ENCODE data around the gene ANKRD45.
"Not testable (repeated sequence)": the region's sequence is repeated elsewhere in the genome, so short reads cannot be mapped to it uniquely, and the experiment has no call there.

Gene ANKRD45

DNA sequence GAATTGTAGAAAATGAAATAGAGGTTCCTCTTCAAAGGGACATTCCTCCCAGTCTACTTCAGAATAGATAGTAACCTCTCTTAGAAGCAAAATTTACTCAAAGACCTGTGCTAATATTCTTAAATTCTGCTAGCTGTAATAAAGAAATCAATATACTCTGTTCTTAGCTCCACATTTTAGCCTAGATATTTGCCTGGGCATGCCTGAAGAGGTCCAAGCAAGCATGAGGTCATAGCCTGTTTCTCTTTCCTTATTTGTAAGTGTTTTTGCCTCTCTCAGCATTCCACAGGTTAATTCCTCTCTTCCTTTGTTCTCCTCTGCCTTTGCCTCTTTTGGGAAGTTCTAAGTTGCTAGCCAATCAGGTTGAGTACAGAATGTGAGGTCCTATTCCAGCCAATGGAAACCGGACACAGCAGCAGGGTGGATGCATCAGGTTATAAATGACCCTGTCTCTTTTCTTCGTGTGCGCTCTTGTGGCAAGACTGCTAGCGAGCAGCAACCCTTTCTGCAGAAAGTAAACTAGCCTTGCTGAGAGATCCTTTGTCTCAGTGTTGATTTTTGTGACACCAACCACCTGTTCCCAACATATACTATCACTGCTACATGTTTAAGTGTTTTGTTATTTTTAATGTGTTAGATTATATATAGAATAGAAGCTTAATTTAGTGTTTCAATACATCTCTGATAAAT is 27.1 kb downstream of the ANKRD45 start:
- not testable (repeated sequence) for DNase-seq (ENCODE audit: low spot score)

DNA sequence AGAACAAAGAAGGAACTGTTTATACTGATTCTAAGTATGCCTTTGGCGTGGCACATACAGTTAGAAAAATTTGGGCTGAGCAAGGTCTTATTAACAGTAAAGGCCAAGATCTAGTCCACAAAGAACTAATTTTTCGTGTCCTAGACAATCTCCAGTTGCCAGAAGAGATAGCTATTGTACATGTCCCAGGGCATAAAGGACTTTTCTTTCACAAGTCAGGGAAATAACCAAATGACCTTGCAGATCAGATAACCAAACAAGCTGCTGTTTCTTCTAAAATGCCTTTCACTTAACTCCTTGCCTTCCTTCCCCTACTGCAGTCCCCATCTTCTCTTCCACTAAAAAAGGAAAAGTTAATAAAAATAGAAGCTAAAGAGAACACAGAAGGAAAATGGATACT is 30.5 kb downstream of the ANKRD45 start:
- no peak for DNase-seq (ENCODE audit: low spot score)

DNA sequence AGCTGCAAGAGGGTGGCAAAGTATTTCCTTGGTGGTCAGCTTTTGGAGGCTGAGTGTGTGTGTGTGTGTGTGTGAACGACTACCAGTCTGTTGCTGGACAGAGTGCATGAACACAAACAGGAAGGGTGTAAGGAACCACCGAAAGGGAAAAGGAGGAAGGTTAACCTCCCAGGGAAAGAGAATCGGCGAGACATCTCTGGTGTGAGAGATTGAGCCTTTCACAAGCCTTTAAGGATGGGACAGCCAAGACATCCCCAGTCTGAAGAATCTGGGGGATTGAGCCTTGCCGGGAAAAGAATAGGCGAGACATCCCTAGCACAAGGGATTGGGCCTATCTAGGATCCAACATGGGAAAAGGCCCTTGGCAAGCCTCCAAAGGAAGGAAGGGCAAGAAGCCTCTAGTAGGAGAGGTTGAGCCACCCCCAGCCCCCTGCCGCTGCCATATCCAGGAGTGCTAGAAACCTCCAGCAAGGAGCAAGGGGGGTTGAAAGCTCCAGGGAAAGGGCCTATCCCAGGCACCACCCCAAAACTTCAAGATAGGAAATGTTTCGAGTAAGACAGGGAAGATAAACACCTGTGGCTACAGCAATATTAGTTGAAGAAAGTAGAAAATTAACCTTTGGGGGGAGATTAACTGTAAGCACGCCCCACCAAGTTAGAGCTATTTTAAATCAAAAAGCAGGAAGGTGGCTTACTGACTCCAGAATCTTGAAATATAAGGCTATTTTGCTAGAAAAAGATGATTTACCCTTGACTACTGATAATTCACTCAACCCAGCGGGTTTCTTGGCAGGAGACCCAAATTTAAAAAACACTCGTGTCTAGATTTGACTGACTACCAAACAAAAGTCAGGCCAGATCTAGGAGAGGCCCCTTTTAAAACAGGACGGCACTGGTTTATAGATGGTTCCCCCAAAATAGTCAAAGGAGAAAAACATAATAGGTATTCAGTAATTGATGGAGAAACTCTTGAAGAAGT is 31.3 kb downstream of the ANKRD45 start:
- no peak for DNase-seq (ENCODE audit: low spot score)

DNA sequence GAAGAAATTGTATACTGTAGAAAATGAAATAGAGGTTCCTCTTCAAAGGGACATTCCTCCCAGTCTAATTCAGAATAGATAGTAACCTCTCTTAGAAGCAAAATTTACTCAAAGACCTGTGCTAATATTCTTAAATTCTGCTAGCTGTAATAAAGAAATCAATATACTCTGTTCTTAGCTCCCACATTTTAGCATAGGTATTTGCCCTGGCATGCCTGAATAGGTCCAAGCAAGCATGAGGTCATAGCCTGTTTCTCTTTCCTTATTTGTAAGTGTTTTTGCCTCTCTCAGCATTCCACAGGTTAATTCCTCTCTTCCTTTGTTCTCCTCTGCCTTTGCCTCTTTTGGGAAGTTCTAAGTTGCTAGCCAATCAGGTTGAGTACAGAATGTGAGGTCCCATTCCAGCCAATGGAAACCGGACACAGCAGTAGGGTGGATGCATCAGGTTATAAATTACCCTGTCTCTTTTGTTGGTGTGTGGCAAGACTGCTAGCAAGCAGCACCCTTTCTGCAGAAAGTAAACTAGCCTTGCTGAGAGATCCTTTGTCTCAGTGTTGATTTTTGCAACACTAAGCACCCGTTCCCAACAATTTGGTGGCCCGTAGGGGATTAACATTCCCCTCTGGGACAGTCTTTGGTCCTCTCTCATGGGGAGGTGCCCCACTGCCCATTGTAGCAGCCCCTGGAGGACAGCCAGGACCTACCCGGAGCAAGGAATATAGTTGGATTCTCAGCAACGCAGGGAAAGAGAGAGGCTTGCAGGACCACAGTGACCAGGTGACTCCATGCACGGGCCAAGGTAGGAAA is 32.2 kb downstream of the ANKRD45 start:
- not testable (repeated sequence) for DNase-seq (ENCODE audit: low spot score)

DNA sequence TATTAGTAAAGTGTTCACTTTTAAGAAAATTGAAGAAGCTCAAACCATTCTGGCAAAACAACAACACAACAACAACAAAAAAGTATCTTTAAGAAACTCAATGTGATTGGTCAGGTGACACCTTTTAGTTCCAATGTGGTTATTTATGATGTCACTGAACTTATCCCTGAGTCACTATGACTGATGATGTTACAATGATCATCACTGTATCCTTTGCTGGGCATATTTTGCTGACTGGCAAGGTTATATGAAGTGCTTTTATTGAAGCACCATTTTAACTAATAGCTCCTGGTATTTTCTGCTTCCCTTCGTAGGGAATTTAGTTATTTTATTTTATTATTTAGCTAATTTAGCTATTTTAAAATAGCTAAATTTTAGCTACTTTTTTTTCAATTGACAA is 34.5 kb downstream of the ANKRD45 start, which contains the start of gene TEX50:
Gene TEX50 (plus strand): TSS at position 223 of the 400 bp plus-strand sequence. CDS start 184 bp downstream, outside the sequence.
- DNase-seq (ENCODE audit: low spot score) = no peak

DNA sequence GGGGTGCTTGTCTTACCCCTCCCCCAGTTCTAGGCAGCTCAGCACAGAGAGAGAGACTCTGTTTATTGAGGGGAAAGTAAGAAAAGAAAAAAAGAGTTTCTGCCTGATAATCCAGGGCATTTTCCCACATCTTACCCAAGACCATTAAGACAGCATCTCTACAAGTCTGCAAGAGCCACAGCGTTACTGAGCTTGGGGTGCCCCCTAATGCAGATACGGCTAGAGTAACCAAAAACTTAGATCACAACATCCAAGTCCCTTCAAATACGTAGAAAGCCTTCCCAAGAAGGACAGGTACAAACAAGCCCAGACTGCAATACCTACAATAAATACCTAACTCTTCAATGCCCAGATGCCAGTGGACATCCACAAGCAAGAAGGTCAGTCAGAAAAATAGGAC is 40.8 kb downstream of the ANKRD45 start:
- peak; percentile 4 for DNase-seq (ENCODE audit: low spot score)

DNA sequence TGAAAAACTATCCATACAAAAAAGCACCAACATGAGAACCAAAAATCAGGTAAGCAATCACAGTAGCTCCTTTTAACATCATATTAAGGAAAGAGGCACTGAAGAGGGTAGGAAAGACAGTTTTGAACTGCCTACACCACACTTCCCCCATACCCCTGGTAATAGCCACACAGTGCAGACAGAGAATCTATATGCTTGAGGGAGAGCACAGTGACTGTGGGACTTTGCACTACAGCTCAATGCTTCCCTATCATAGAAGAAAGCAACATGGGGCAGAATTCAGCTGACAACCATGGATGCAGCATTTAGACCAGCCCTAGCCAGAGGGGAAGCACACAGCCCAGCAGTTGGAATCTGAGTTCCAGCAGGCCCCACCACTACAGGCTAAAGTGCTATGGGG is 42.4 kb downstream of the ANKRD45 start:
- DNase-seq (ENCODE audit: low spot score) = no peak

DNA sequence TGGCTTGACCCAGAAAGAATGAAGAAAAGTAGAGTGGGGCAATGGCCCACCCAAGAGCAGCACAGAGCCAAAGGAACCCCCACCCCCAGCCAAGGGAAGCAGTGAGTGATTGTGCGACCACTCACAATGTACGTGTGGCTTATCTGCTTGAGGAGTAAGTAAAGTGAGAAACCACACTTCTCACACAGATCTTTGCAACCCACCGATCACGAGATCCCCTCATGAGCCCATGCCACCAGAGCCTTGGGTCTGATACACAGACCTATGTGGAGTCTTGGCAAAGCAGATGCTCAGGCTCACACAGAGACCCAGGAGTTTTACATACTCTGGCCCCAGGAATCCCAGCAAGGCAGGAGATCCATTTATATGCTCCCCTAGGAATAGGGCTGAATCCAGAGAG is 52.8 kb downstream of the ANKRD45 start:
- DNase-seq (ENCODE audit: low spot score) = no peak

DNA sequence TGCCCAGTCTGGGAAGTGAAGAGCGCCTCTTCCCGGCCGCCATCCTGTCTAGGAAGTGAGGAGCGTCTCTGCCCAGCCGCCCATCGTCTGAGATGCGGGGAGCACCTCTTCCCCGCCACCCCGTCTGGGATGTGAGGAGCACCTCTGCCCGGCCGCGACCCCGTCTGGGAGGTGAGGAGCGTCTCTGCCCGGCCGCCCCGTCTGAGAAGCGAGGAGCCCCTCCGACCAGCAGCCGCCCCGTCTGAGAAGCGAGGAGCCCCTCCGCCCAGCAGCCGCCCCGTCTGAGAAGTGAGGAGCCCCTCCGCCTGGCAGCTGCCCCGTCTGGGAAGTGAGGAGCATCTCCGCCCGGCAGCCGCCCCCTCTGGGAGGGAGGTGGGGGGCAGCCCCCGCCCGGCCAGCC is 56.6 kb downstream of the ANKRD45 start:
- DNase-seq (ENCODE audit: low spot score) = not testable (repeated sequence)

DNA sequence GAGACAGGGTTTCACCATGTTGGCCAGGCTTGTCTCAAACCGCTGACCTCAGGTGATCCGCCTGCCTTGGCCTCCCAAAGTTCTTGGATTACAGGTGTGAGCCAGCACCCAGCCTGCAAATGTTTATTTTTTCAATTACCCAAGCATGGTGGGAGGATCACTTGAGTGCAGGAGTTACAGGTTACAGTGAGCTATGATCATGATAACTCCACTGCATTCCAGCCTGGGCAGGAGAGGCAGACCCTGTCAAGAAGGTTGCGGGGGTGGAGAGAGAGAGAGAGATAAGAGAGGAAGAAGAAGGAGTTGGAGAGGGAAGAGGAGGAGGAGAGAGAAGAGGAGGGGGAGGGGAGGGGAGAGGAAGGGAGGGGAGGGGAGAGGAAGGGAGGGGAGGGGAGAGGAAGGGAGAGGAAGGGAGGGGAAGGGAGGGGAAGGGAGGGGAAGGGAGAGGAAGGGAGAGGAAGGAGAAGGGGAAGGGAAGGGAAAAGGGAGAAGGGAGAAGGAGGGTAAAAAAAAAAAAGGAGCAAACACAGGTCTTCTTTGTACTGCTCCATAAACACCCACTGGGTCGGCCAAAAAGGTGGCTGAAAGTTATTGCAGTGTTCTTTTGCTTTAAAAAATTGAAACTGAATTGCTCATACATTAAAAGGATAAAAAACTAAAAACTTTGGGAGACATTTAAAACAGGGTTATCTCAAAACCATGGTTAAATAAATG is 61.0 kb downstream of the ANKRD45 start:
- no peak for DNase-seq (ENCODE audit: low spot score)

DNA sequence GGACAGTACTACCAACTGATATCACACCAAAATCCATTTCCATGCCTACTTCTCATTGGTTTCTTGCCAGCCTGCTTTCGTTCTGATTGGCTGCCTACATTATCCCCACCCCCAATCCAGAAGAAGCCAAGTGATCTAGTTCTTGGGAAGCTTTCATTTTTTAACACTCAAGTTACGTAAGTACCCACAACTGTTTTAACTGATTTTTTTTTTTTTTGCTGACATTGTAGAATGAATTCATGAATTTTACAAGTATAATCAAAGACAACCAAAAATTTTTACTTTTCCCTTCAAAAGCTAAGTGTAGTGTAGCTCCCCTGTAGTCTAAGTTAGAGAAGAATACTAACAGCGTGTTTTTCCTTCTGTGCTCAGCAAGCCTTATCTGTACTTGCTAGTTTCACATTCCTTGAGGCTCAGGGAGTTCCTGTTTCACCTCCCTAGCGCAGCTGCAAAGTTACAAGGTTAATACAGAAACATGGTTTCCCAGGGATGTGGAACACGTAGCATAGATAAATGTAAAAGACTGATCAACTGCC is 66.5 kb downstream of the ANKRD45 start, which contains the start of gene SLC9C2:
Gene SLC9C2 (minus strand): TSS at position 17 of the 536 bp plus-strand sequence. CDS start 1,296 bp downstream, outside the sequence.
- DNase-seq (ENCODE audit: low spot score) = no peak

DNA sequence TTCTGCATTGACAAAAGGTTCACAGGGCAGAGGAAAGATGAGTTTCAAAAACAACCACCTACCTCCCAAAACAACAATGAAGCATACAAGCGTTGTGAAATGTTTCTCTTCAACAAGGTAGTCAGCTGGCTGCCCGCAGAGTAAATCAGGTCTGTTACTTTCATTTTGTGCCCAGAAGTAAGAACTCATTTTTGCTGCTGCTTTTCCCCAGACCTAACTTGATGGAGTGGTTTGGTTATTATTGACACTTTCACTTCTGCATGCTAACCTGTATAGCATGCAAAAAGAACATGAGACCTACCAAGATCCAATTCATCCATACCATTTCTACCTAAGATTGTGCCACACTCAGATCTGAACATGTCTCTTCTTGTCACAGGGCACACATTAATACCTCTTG is 68.1 kb downstream of the ANKRD45 start:
- no peak for DNase-seq (ENCODE audit: low spot score)

DNA sequence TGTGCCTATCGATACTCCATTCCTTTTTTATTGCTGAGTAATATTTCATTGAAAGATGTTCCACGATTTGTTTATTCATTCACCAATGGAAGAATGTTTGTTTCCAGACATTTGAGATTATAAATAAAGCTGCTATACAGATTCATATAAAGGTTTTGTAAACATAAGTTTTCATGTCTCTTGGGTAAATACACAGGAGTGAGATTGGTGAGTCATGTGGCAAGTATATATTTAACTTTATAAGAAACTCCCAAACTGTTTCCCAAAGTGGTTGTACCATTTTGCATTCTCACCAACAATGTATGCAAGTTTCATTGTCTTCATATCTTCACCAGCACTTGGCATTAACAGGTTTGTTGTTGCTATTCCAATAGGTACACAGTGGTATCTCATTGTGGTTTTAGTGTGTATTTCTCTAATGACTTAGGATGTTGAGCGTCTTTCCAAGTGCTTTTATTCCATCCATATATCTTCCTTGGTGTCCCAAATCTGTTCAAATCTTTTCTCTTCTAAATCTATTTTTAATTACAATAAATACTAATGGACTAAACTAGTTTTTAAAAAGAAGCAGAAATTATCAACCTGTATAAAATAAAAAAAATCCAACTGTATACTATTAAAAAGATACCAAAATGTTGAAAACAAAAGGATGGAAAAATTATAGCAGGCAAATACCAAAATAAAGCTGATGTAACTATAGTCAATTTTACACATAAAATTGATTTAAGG is 73.4 kb downstream of the ANKRD45 start:
- no peak for DNase-seq (ENCODE audit: low spot score)

DNA sequence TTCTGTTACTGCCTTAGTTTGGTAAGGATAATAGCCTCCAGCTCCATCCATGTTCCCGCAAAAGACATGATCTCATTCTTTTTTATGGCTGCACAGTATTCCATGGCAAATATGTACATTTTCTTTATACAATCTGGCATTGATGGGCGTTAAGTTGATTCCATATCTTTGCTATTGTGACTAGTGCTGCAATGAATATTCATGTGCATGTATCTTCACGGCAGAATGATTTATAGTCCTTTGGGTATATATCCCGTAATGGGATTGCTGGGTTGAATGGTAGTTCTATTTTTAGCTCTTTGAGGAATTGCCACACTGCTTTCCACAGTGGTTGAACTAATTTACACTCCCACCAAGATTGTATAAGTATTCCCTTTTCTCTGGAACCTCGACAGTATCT is 78.5 kb downstream of the ANKRD45 start:
- DNase-seq (ENCODE audit: low spot score) = not testable (repeated sequence)

DNA sequence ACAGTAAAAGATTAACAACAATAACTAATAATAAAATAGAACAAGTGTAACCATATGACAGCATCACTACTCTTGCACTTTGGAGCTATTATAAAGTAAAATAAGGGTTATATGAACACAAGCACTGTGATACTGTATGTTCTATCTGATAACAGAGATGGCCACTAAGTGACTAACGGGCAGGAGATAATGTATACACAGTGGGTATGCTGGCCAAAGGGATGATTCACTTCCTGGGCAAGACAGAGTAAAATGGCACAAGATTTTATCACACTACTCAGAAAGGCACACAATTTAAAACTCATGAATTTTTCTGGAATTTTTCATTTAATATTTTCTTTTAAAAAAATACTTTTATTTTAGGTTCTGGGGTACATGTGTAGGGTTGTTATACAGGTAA is 79.1 kb downstream of the ANKRD45 start:
- DNase-seq (ENCODE audit: low spot score) = no peak

DNA sequence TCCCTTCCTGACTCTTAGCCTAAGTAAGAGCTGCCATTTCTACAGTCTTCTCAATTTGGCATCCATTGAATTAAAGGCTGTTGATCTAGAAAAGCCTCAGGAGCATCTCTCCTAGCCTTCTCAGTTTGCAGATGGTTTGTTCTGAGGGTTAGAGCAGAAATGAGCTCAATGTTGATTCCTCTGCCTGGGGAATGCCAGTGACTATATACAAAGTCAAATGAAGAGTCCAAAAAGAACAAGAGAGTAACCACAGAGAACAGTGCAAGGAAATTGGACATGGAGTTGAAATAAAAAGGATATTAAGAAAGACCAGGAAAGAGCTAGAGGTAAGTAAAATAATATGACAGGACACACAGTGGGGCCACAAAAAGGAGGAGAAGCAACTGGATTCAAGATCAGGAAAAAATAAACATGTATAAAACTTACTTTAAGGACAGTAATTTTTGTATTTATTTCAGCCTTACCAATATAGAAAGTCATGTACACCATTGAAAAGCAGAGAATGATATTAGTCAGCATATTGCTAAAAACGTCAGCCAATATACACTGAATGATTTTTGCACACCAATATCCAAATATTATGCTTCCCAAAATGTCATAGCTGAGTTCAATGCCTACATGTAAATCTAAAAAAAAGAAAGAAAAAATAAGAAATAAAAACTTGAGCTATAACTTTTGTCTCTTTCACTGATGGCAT is 88.1 kb downstream of the ANKRD45 start:
- no peak for DNase-seq (ENCODE audit: low spot score)

DNA sequence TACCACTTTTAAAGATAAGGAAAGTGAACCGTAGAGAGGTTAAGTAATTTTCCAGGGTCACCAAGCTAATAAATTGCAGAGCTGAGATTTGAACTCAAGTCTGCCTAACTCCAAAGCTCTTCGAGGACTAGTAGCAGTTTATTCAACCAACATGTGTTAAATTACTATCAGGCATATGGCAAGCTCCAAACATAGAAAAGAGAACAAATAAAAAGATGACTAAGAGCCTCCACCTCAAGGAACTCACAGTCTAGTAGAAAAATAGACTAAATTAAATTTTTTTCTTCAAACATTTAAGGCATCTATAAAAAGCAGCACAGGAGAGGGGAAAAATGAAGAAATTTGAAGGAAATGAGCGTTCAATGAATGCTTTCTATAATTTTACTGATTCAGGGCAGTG is 89.0 kb downstream of the ANKRD45 start:
- DNase-seq (ENCODE audit: low spot score) = no peak

DNA sequence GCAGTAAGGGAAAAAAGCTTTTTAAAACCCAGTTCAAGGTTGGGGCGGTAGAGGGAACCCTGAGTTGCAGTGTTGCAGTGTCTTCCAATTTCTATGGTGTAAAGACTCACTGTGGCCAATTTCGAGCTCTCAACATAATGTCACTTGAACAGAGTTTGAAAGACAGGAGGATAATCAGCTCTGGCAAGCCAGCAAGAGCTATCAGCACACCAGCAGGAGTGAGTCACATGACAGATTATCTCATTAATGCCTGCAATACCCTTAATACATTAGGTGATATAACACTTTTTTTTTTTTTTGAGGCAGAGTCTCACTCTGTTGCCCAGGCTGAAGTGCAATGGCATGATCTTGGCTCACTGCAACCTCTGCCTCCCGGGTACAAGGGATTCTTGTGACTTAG is 89.6 kb downstream of the ANKRD45 start:
- DNase-seq (ENCODE audit: low spot score) = no peak

DNA sequence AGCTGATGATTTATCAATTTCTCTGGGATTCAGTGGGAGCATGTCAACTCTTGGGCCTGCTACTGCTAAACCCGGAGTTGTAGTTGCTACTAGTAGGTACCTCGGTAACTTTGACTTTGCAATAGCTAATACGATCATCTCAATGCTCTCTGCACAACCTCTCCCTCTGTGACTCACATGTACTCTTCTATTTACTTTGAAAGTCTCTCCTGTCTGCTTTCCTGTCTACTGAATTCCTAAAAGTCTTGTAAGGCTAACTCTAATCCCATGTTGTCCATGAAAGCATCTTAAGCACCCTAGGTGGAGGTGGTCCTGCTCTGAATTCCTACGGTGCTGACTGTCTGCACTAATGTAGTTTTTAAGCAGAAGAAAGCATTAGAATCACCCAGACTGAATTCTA is 96.1 kb downstream of the ANKRD45 start:
- no peak for DNase-seq (ENCODE audit: low spot score)
